NK-92 treated with Interleukin-12 subunit alpha and Interleukin-12 subunit beta, amount 100 ng/mL, for 24 hours (cell line): Measurements from ENCODE around the gene GAGE12F.
"Not testable (repeated sequence)": the region's sequence is repeated elsewhere in the genome, so short reads cannot be mapped to it uniquely, and the experiment has no call there.

Experiments used
- DNase-seq: peaks from one replicate; lab custom pipeline; 2025; lab: John Stamatoyannopoulos, UW

The GAGE12F gene

GRCh38 chrX:49560542-49560941, at the start of gene GAGE12F:
Gene GAGE12F (plus strand): TSS chrX:49560842. CDS start chrX:49561997, 1,155 bp downstream.
- DNase-seq, result not testable (repeated sequence)

GRCh38 chrX:49531877-49532276, 28.8 kb upstream of the GAGE12F start, which contains the start of gene GAGE12C:
Gene GAGE12C (plus strand): TSS chrX:49532177. CDS start chrX:49533332, 1,155 bp downstream.
- DNase-seq, result not testable (repeated sequence)

- not testable (repeated sequence) for DNase-seq
These were observed 19.2 kb upstream of the GAGE12F start, which contains the start of gene GAGE12D for GRCh38 chrX:49541433-49541832. Gene GAGE12D (plus strand): TSS chrX:49541733. CDS start chrX:49542888, 1,155 bp downstream.

GRCh38 chrX:49550989-49551388, 9.7 kb upstream of the GAGE12F start, which contains the start of gene GAGE12E:
Gene GAGE12E (plus strand): TSS chrX:49551289. CDS start chrX:49552444, 1,155 bp downstream.
- DNase-seq, result not testable (repeated sequence)

GRCh38 chrX:49568728-49569127, 8.1 kb downstream of the GAGE12F start:
- not testable (repeated sequence) for DNase-seq

- not testable (repeated sequence) for DNase-seq
These were observed 8.5 kb downstream of the GAGE12F start for GRCh38 chrX:49569152-49569551.

GRCh38 chrX:49570100-49570499, 9.5 kb downstream of the GAGE12F start, which contains the start of gene GAGE12G:
Gene GAGE12G (plus strand): TSS chrX:49570400. CDS start chrX:49571555, 1,155 bp downstream.
- DNase-seq, result not testable (repeated sequence)

GRCh38 chrX:49579649-49580048, 19.0 kb downstream of the GAGE12F start, which contains the start of gene GAGE12H:
Gene GAGE12H (plus strand): TSS chrX:49579949. CDS start chrX:49581104, 1,155 bp downstream.
- DNase-seq, result not testable (repeated sequence)

GRCh38 chrX:49589196-49589595, 28.6 kb downstream of the GAGE12F start, which contains the start of gene GAGE2A:
Gene GAGE2A (plus strand): TSS chrX:49589496. CDS start chrX:49590651, 1,155 bp downstream.
- DNase-seq, result not testable (repeated sequence)

- DNase-seq, result not testable (repeated sequence)
These were observed 29.3 kb downstream of the GAGE12F start for GRCh38 chrX:49589769-49590478.

GRCh38 chrX:49590488-49590887, 29.8 kb downstream of the GAGE12F start:
- not testable (repeated sequence) for DNase-seq

GRCh38 chrX:49598720-49599119, 38.1 kb downstream of the GAGE12F start, which contains the start of gene GAGE1:
Gene GAGE1 (plus strand): TSS chrX:49599020. CDS start chrX:49600175, 1,155 bp downstream.
- DNase-seq, result not testable (repeated sequence)

- DNase-seq, result no peak
These were observed 50.2 kb downstream of the GAGE12F start for GRCh38 chrX:49610718-49611310.
